GM18868 (cell line): ENCODE measurements around the gene ITGAL.
"Not testable (repeated sequence)": the region's sequence is repeated elsewhere in the genome, so short reads cannot be mapped to it uniquely, and the experiment has no call there.

Source experiments
- ATAC-seq: cut with Tn5 transposase; IDR thresholded peaks from one replicate; pipeline ENCODE4 v1.9.1; 2021; ENCODE audit warnings: mild to moderate bottlenecking, moderate library complexity; ENCODE audit not compliant: unreplicated experiment

The ITGAL gene

GRCh38 chr16:30526137-30526822 lies 53.7 kb downstream of the ITGAL start, which contains the start of gene ZNF768:
Gene ZNF768 (minus strand): TSS chr16:30526566. CDS start chr16:30526413, 153 bp downstream.
- peak; percentile 13 for ATAC-seq

GRCh38 chr16:30526823-30527634 lies 54.5 kb downstream of the ITGAL start:
- ATAC-seq = peak; percentile 84

- ATAC-seq = no peak
These were observed 55.2 kb downstream of the ITGAL start for GRCh38 chr16:30527635-30528178.

- no peak for ATAC-seq
These were observed 56.4 kb downstream of the ITGAL start for GRCh38 chr16:30528799-30529457.

- no peak for ATAC-seq
These were observed 57.9 kb downstream of the ITGAL start for GRCh38 chr16:30530163-30531037.

GRCh38 chr16:30532285-30533145 lies 60.0 kb downstream of the ITGAL start:
- no peak for ATAC-seq

- ATAC-seq = no peak
These were observed 60.6 kb downstream of the ITGAL start for GRCh38 chr16:30533146-30533522.

- peak; percentile 5 for ATAC-seq
These were observed 61.3 kb downstream of the ITGAL start for GRCh38 chr16:30533748-30534367.

- ATAC-seq = peak; percentile 63
These were observed 62.0 kb downstream of the ITGAL start, which contains the start of gene ZNF747 for GRCh38 chr16:30534368-30535105. Gene ZNF747 (minus strand): TSS chr16:30534858. CDS start chr16:30534679, 179 bp downstream.

GRCh38 chr16:30535106-30535776 lies 62.7 kb downstream of the ITGAL start:
- no peak for ATAC-seq

- peak; percentile 67 for ATAC-seq
These were observed 63.2 kb downstream of the ITGAL start for GRCh38 chr16:30535777-30536190.

GRCh38 chr16:30536391-30537024 lies 64.0 kb downstream of the ITGAL start:
- ATAC-seq = not testable (repeated sequence)

GRCh38 chr16:30539000-30539964 lies 66.7 kb downstream of the ITGAL start:
- no peak for ATAC-seq

- ATAC-seq = not testable (repeated sequence)
These were observed 67.5 kb downstream of the ITGAL start for GRCh38 chr16:30539986-30540526.

GRCh38 chr16:30540916-30541464 lies 68.4 kb downstream of the ITGAL start:
- not testable (repeated sequence) for ATAC-seq
